Endothelial cell of umbilical vein (primary cell): ENCODE data around the gene CEP85L. TPM values are rescaled to one million over a fixed set of nuclear protein-coding genes. Genes with fewer than 3 reads are reported as not detected.

ENCODE experiments used
- BruUV-seq: library from RNA; stranded (reverse); fragments of 400-500 nt; replicated peaks from 2 replicates; lab custom pipeline; 2021; lab: Mats Ljungman, UMichigan
- CTCF ChIA-PET: fragments of 300-600, 350-600 bp; sonication (Branson Sonifier 250); formaldehyde crosslinking; loops from one replicate; lab custom pipeline; 2021; ENCODE audit warnings: antibody characterized with exemption, inconsistent platforms; lab: Charles Lee
- POLR2A ChIA-PET: fragments of 300-600, 350-600 bp; sonication (Branson Sonifier 250); formaldehyde crosslinking; loops from one replicate; lab custom pipeline; 2021; ENCODE audit warnings: antibody characterized with exemption, inconsistent platforms; lab: Charles Lee
- DNase-seq: peaks from one replicate; pipeline ENCODE4 v3.0.0-alpha.2; 2011; ENCODE audit warnings: low read depth, low spot score
- FAIRE-seq: peaks from 2 replicates; lab custom pipeline; 2011; peaks lifted over from hg19 to GRCh38; lab: Jason Lieb, UNC
- H2AFZ ChIP-seq: 2 replicates; pipeline ENCODE4 v1.6.0; 2012; ENCODE audit warnings: low read depth, low read length, control low read depth, inconsistent platforms
- H3K27ac ChIP-seq: 2 replicates; pipeline ENCODE4 v1.5.1; 2011; ENCODE audit warnings: low read depth, mild to moderate bottlenecking, control low read depth, low read length, moderate library complexity; ENCODE audit not compliant: insufficient read depth
- H3K27me3 ChIP-seq, 2 experiments: 2 replicates each; pipeline versions ENCODE4 v1.6.0 to v1.6.1; 2011; ENCODE audit warnings: low read length in 2 of 2, mixed read lengths in 1 of 2; ENCODE audit not compliant: control insufficient read depth in 2 of 2, insufficient read depth in 2 of 2
- H3K36me3 ChIP-seq, 2 experiments: 2 replicates in 1 of 2; 3 replicates in 1 of 2; pipeline ENCODE4 v1.5.1; 2011; ENCODE audit warnings: low read length in 2 of 2, mild to moderate bottlenecking in 1 of 2, moderate library complexity in 1 of 2; ENCODE audit not compliant: control insufficient read depth in 2 of 2, insufficient read depth in 2 of 2; ENCODE audit errors: extremely low read depth in 1 of 2
- H3K4me1 ChIP-seq: 3 replicates; pipeline ENCODE4 v1.5.1; 2011; ENCODE audit warnings: mild to moderate bottlenecking, low read length; ENCODE audit not compliant: control insufficient read depth, insufficient read depth; ENCODE audit errors: extremely low read depth
- H3K4me2 ChIP-seq: 2 replicates; pipeline ENCODE4 v1.6.1; 2011; ENCODE audit warnings: low read length, control low read depth, mixed read lengths; ENCODE audit not compliant: insufficient read depth
- H3K4me3 ChIP-seq, 3 experiments: fragments of 200-600 bp in 1 of 3; sonication (generic), shearing (Covaris generic) in 1 of 3; replicated peaks in 1 of 3; 2 replicates each; pipeline ENCODE4 v1.5.1; 2011 to 2016; ENCODE audit warnings: control low read depth in 3 of 3, low read length in 3 of 3, mild to moderate bottlenecking in 2 of 3, inconsistent platforms in 1 of 3, low read depth in 1 of 3, moderate library complexity in 1 of 3; ENCODE audit not compliant: insufficient read depth in 1 of 3
- H3K79me2 ChIP-seq: 2 replicates; pipeline ENCODE4 v1.6.0; 2012; ENCODE audit warnings: low read length, inconsistent platforms; ENCODE audit not compliant: control insufficient read depth, insufficient read depth
- H3K9ac ChIP-seq: replicated peaks from 2 replicates; pipeline ENCODE3; 2011; ENCODE audit warnings: low read length, control low read depth; ENCODE audit not compliant: insufficient read depth; ENCODE audit errors: extremely low read depth
- H3K9me1 ChIP-seq: replicated peaks from 3 replicates; pipeline ENCODE4 v1.6.0; 2011; ENCODE audit warnings: mild to moderate bottlenecking, low read length; ENCODE audit not compliant: control insufficient read depth, insufficient read depth; ENCODE audit errors: extremely low read depth
- H3K9me3 ChIP-seq: replicated peaks from 2 replicates; pipeline ENCODE4 v1.5.1; 2012; ENCODE audit warnings: low read length, inconsistent platforms; ENCODE audit not compliant: control insufficient read depth, insufficient read depth
- H4K20me1 ChIP-seq: replicated peaks from 2 replicates; pipeline ENCODE3; 2011; ENCODE audit warnings: mild to moderate bottlenecking, low read length; ENCODE audit not compliant: control insufficient read depth, insufficient read depth; ENCODE audit errors: extremely low read depth
- EZH2 ChIP-seq: IDR thresholded peaks from 2 replicates; pipeline ENCODE4 v1.6.1; 2012; ENCODE audit warnings: borderline replicate concordance, low read depth, mild to moderate bottlenecking, moderate library complexity, low read length, inconsistent platforms; ENCODE audit not compliant: severe bottlenecking
- FOS ChIP-seq: IDR thresholded peaks from 2 replicates; pipeline ENCODE4 v1.6.1; 2011; ENCODE audit warnings: mild to moderate bottlenecking, low read length, moderate library complexity, borderline replicate concordance; ENCODE audit not compliant: insufficient read depth
- GATA2 ChIP-seq: IDR thresholded peaks from 2 replicates; pipeline ENCODE4 v1.7.0; 2011; ENCODE audit warnings: low read depth, mild to moderate bottlenecking, moderate library complexity, mixed read lengths, low read length; ENCODE audit not compliant: insufficient read length, insufficient read depth
- JUN ChIP-seq: IDR thresholded peaks from 2 replicates; pipeline ENCODE4 v1.6.1; 2011; ENCODE audit warnings: borderline replicate concordance, low read depth; ENCODE audit not compliant: insufficient read length, insufficient read depth
- MAX ChIP-seq: IDR thresholded peaks from 2 replicates; pipeline ENCODE4 v1.6.1; 2011; ENCODE audit not compliant: insufficient read depth, insufficient read length
- MYC ChIP-seq: IDR thresholded peaks from one replicate; pipeline ENCODE4 v1.6.1; 2011; ENCODE audit warnings: mild to moderate bottlenecking, low read depth, low read length
- POLR2A ChIP-seq: IDR thresholded peaks from 2 replicates; pipeline ENCODE4 v1.6.1; 2012; ENCODE audit warnings: low read depth, mild to moderate bottlenecking, control low read depth, low read length
- POLR2AphosphoS5 ChIP-seq: IDR thresholded peaks from 2 replicates; pipeline ENCODE4 v1.6.1; 2012; ENCODE audit warnings: low read depth, mild to moderate bottlenecking, control low read depth, low read length, moderate library complexity; ENCODE audit not compliant: insufficient read depth
- dilution Hi-C: fragments of 300-500 bp; cut with MboI; formaldehyde crosslinking; loops from one replicate; pipeline ENCODE4 v1.15.0; 2019; ENCODE audit warnings: low sequenced_read_pairs; ENCODE audit not compliant: extremely low pct_ligation_motif_present
- intact Hi-C: fragments of 100-400 bp; cut with micrococcal nuclease; formaldehyde crosslinking; loops from one replicate; pipeline ENCODE4 v1.10.0; 2022
- polyA plus RNA-seq, 4 experiments: library from polyadenylated mRNA; depleted of rRNA in 3 of 4; stranded (reverse) in 3 of 4; unstranded in 1 of 4; fragments of >200 nt; gene quantifications; 2 replicates each; pipeline versions ENCODE4 v1.2.1 to v1.2.3, GENCODE V29; 2011 to 2012; ENCODE audit warnings: missing spikeins in 1 of 4
- total RNA-seq: library from RNA; stranded (reverse); gene quantifications from 2 replicates; pipeline ENCODE4 v1.2.3, GENCODE V29; 2021
- TF ChIP-seq, protein P1 (sequence below), 2 donors: IDR thresholded peaks; 1 replicate in 1 of 2; 2 replicates in 1 of 2; pipeline ENCODE4 v1.5.1; 2011; ENCODE audit warnings: low read length in 2 of 2, mild to moderate bottlenecking in 2 of 2, moderate library complexity in 2 of 2, control low read depth in 1 of 2, inconsistent platforms in 1 of 2, low read depth in 1 of 2; ENCODE audit not compliant: insufficient read depth in 1 of 2; ENCODE audit errors: extremely low read depth in 1 of 2

The CEP85L gene
- total and polyA plus RNA-seq, 2 donors (not counting 3 experiments of a cell fraction or from before 2014, with no cell fraction given), result 1.8 to 9.2 TPM

GRCh38 chr6:118467181-118467580 lies 184.2 kb downstream of the CEP85L start:
- no peak for FAIRE-seq
- H4K20me1 ChIP-seq, result no peaks in the 10 kb centered on the region
- CTCF ChIA-PET, result no interaction called here
- H3K4me2 ChIP-seq, result no peak overlapping the region
- DNase-seq, result no peak
- peaks cover 0 to 3% of the 10 kb centered on the region in 2 experiments for H3K36me3 ChIP-seq
- no peak for TF ChIP-seq EZH2
- no peak for TF ChIP-seq GATA2
- TF ChIP-seq POLR2AphosphoS5, result no peak
- no peak for TF ChIP-seq FOS
- TF ChIP-seq MAX, result no peak
- TF ChIP-seq JUN, result no peak
- TF ChIP-seq, protein P1, sequence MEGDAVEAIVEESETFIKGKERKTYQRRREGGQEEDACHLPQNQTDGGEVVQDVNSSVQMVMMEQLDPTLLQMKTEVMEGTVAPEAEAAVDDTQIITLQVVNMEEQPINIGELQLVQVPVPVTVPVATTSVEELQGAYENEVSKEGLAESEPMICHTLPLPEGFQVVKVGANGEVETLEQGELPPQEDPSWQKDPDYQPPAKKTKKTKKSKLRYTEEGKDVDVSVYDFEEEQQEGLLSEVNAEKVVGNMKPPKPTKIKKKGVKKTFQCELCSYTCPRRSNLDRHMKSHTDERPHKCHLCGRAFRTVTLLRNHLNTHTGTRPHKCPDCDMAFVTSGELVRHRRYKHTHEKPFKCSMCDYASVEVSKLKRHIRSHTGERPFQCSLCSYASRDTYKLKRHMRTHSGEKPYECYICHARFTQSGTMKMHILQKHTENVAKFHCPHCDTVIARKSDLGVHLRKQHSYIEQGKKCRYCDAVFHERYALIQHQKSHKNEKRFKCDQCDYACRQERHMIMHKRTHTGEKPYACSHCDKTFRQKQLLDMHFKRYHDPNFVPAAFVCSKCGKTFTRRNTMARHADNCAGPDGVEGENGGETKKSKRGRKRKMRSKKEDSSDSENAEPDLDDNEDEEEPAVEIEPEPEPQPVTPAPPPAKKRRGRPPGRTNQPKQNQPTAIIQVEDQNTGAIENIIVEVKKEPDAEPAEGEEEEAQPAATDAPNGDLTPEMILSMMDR (IDR thresholded peaks at IDR 0.05; ENCODE audit: extremely low read depth in 1 of 2, insufficient read depth in 1 of 2, low read depth in 1 of 2, low read length in 2 of 2), result no peak
- TF ChIP-seq POLR2A, result no peak
- no peak for TF ChIP-seq MYC
- intact Hi-C loops, result loop anchor here (5.0 kb wide), 1 partner anchor 80 kb away; no protein-coding TSS in a partner anchor
- no peak overlapping the region for H3K9ac ChIP-seq
- dilution Hi-C loops, result no loop called here
- no peaks in the 10 kb centered on the region for H3K27me3 ChIP-seq
- no peaks in the 10 kb centered on the region for H3K79me2 ChIP-seq
- H3K27ac ChIP-seq, result no peak overlapping the region
- H3K9me3 ChIP-seq, result no peaks in the 10 kb centered on the region
- no TSS peak for BruUV-seq
- H3K4me3 ChIP-seq, result no peak overlapping the region
- H3K4me1 ChIP-seq, result peaks cover 14% of the 10 kb centered on the region
- POLR2A ChIA-PET, result no interaction called here
- no peak overlapping the region for H2AFZ ChIP-seq
- no peaks in the 10 kb centered on the region for H3K9me1 ChIP-seq
